Measurements from ENCODE around the gene CFAP73.

CFAP73 gene

DNA sequence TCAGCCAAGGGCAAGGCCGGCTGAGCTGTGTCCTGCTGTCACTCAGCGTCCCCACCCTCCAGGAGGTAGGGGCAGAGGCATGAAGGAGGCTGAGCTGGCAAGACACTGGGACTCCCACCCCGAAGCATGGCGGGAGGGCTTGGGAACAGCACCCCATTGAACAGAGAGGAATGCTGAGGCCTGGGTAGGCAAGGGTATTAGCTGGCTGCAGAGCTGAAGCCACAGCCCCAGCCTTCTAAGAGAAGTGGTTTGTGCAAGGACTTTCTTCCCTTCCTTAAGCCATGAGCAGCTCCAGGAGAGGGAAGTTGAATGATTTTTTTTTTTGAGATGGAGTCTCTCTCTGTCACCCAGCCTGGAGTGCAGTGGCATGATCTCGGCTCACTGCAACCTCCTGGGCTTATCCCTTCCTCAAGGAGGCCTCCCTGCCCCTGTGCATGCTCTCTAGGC is 6.6 kb upstream of the CFAP73 start:
- no peak for FAIRE-seq

- no peak for FAIRE-seq
Measured at GRCh38 chr12:113143959-113144358, 5.6 kb upstream of the CFAP73 start.

- no peak for FAIRE-seq
Measured at GRCh38 chr12:113144806-113145205, 4.7 kb upstream of the CFAP73 start.

DNA sequence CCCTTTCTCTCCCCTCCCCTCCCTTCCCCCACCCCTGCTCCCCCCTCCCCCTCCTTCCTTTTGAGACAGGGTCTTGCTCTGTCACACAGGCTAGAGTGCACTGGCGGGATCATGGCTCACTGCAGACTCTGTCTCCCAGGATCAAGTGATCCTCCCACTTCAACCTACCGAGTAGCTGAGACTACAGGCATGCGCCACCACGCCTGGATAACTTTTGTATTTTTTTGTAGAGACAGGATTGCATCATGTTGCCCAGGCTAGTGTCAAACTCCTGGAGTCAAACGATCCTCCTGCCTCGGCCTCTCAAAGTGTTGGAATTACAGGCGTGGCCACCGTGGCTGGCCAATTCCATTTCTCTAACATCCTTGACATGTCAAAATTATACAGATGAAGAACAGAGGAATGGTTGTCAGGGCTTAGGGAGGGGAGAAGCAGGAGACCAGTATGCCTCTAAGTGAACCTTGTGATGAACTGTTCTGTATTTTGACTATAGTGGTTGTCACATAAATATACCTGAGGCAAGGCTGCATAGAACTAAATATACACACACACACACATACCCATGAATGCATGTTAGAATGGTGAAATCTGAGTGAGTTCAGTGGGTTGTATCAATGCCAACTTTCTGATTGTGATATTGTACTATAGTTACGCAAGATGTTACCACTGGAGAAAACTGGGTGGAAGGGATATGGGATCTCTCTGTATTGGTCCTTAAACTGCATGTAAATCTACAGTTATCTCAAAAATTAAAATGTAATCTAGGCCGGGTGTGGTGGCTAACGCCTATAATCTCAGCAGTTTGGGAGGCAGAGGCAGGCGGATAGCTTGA is 3.6 kb upstream of the CFAP73 start:
- FAIRE-seq = no peak

- FAIRE-seq = no peak
Measured at GRCh38 chr12:113146999-113147398, 2.5 kb upstream of the CFAP73 start.

GRCh38 chr12:113151655-113152054 is 2.1 kb downstream of the CFAP73 start:
- FAIRE-seq = no peak

GRCh38 chr12:113152196-113152834 is 2.8 kb downstream of the CFAP73 start:
- FAIRE-seq = no peak

- FAIRE-seq = no peak
Measured at GRCh38 chr12:113152835-113153814, 3.6 kb downstream of the CFAP73 start.

DNA sequence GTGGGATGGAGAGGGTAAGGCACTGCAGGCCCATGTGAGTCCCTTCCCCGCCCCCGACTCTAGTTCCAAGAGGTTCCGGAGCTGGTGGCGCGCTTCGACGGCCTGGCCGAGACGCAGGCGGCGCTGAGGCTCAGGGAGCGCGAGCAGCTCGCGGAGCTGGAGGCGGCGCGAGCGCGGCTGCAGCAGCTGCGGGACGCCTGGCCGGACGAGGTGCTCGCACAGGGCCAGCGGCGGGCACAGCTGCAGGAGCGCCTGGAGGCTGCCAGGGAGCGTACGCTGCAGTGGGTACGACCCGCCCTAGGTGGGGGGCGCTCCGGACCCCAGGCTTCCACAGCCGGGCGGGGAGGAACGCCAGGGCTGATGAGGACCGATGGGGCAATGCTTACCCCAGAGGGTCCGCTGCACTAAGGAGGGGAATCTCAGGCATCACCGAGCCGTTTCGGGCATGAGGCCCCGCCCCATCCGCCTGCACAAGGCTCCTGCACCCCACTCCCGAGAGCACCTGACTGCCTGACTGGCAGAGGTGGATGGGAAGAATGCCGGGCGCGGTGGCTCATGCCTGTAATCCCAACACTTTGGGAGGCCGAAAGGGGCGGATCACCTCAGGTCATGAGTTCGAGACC is 4.9 kb downstream of the CFAP73 start:
- no peak for FAIRE-seq

- no peak for FAIRE-seq
Measured at GRCh38 chr12:113155060-113155459, 5.5 kb downstream of the CFAP73 start.

DNA sequence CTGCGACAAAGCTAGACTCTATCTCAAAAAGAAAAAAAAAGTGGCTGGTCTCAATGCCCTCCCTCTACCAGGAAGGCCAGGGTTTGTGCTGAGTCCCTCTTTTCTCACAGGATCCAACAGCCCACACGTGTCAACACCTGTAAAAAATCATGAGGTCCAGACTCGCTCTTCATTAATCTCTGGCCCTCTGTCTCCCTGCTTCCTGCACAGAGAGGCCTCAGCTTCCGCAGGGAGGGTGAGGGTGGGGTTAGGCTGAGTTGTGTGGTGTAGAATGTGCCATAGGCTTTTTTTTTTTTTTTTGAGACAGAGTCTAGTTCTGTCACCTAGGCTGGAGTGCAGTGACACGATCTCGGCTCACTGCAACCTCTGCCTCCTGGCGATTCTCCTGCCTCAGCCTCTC is 6.1 kb downstream of the CFAP73 start:
- FAIRE-seq = no peak

- FAIRE-seq = no peak
Measured at GRCh38 chr12:113157218-113157859, 7.8 kb downstream of the CFAP73 start.

DNA sequence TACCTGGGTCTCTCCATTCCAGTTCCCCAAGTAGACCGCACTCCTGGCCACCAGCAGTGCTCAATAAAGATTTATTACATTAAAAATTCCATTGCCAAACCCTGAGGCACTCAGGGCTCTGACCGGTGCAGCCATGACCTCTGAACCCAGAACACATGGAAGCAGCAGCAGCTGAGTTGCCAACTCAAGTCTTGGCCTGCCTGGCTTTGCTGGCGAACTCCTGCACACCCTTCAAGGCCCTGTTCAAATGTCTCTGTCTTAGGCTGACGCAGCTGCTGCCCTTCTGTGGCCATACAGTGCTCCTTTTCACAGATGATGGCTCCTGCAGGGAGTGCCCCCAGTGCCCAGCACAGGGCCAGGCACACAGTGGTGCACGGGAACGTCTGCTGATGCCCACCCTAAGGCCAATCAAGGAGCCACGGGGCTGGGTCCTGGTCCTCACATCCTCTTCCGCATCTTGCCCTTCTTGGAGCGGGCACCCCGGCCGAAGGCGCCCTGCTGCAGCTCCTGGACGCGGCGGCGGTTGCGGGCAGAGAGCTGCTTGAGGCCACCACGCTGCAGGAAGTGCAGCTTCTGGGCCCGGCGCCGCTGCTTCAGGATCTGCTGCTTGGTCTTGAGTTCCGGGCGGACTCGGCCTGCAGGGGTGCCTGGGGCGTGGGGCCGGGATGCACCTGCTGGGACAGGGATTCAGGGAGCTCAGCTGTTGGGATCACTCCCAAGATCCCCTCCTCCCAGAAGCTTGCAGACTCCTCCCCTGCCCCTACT is 9.1 kb downstream of the CFAP73 start:
- FAIRE-seq = no peak

DNA sequence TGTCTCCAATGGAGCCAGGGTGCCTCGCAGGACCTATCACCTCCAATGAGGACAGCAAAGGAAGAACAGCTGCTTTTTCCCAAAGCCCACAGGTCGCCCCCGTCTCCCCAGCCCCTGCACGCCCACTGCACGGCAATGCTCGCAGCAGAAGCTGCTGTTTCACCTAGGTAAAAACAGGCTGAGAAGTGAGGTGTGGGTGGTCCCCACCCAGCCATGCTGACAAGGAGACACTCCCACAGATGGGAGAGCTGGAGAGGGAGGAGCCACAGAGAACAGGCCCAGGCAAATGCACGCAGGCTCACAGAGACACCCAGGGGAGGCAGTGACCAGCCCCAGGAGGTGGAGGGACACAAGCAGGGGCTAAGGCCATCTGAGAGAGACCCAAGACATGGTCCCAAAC is 10.4 kb downstream of the CFAP73 start:
- FAIRE-seq = no peak

GRCh38 chr12:113161415-113162016 is 12.0 kb downstream of the CFAP73 start:
- no peak for FAIRE-seq

DNA sequence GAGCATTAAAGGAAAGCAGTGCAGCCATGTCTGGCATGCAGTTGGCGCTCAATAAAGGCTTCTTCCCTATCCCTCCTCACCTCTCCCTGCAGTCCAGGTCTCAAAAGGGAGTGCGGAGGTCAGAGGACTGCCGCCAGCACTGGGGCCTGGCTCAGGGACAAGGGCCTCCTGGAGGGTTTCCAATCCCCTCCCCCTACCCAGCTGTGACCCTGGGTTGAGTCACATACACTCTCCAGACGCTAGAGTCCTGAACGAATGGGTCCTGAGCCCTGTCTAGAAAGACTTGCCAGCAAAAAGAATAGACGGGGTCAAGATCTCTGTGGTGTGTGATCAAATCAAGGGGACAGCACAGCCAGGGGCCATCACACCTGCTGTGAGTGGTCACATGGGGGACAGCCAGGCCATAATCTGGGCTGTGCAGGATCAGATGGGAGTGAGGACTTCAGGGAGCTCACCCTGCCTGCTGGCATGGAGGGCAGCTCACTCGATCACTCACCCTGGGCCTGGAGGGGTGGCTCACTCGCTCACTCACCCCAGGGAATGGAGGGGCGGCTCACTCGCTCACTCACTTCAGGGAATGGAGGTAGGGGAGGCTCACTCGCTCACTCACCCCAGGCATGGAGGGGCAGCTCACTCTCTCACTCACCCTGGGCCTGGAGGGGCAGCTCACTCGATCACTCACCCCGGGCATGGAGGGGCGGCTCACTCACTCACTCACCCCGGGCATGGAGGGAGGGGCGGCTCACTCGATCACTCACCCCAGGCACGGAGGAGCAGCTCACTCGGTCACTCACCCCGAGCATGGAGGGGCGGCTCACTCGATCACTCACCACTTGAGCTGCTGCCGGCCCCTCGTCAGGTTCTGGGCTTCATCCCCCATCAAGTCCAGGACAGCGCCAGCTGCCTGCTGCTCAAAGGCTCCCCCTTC is 12.8 kb downstream of the CFAP73 start:
- no peak for FAIRE-seq

GRCh38 chr12:113163030-113163360 is 13.5 kb downstream of the CFAP73 start:
- no peak for FAIRE-seq

GRCh38 chr12:113164014-113164413 is 14.5 kb downstream of the CFAP73 start:
- no peak for FAIRE-seq

DNA sequence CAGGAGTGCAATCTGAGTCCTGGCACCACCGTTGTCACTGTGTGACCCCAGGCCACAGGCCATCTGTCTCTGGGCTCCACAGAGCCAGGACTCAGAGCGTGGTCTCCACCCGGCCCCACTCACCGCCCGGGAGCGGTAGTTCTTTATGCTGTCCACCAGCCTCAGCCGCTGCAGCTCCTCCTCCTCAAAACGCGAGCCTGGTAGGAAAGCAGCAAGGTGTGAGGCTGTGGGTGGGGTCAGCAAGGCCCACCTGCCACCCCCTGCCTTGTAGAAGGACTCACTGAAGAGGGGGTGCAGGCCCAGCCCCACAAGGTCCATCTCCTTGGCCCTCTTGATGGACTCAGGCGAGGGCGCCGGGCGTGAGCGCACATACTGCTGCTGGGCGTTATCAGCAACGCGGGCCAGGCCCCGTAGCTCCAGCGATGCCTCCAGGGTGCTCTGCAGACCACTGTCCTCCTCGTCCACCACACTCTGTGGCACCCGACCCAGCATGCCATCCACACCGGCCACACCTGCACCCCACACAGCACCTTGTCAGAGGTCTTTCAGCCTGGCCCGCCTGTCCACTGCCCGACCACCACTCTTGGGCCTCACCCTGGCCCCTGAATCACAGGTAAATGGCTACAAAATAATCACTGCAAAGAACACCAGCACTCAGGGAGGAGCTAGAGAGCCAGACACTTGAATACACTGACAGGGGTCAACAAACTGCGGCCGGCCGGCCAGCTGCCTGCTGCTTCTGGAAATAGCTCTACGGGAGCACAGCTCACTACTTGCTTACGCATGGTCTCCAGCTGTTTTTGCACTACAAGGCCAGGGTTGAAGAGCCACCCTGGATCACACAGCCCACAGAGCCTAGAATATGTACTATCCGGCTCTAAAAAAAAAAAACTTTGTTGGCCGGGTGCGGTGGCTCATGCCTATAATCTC is 16.3 kb downstream of the CFAP73 start:
- no peak for FAIRE-seq
